Lower leg skin (tissue), 3 donors: ENCODE measurements around the gene RPL15.

ENCODE experiments used
- CTCF ChIP-seq, 3 donors: fragments of 450-650 bp; IDR thresholded peaks; one replicate each; pipeline ENCODE4 v1.5.1; 2016; ENCODE audit warnings: antibody characterized with exemption in 3 of 3, mild to moderate bottlenecking in 3 of 3, moderate library complexity in 2 of 3
- POLR2A ChIP-seq, 2 donors: fragments of 450-650 bp; IDR thresholded peaks; one replicate each; pipeline ENCODE4 v1.6.1; 2016 to 2017; ENCODE audit warnings: antibody characterized with exemption in 2 of 2, mild to moderate bottlenecking in 1 of 2, moderate library complexity in 1 of 2

- TF ChIP-seq CTCF (IDR thresholded peaks at IDR 0.05) (no peak), POLR2A (IDR thresholded peaks at IDR 0.05) (no peak)
These were observed 49.4 kb downstream of the RPL15 start for GRCh38 chr3:23966328-23966727.
